HCT116 (cell line): ENCODE results near the gene SELP.

Experiments used
- POLR2A ChIP-seq: IDR thresholded peaks from 2 replicates; pipeline ENCODE4 v1.7.0; 2011; ENCODE audit warnings: borderline replicate concordance; ENCODE audit not compliant: insufficient read depth, insufficient read length; ENCODE audit errors: extremely low read depth
- TF ChIP-seq, protein P1 (sequence below), 3 experiments: fragments of 200-600 bp in 1 of 3; sonication (generic) in 1 of 3; IDR thresholded peaks in 2 of 3; conservative IDR thresholded peaks in 1 of 3; 2 replicates each; pipeline ENCODE4 v1.5.1; 2012 to 2017; ENCODE audit warnings: low read depth in 2 of 3, low read length in 2 of 3, antibody characterized with exemption in 1 of 3, borderline replicate concordance in 1 of 3, control low read depth in 1 of 3, mild to moderate bottlenecking in 1 of 3, mixed read lengths in 1 of 3, mixed run types in 1 of 3, moderate library complexity in 1 of 3; ENCODE audit not compliant: insufficient read depth in 1 of 3

DNA sequence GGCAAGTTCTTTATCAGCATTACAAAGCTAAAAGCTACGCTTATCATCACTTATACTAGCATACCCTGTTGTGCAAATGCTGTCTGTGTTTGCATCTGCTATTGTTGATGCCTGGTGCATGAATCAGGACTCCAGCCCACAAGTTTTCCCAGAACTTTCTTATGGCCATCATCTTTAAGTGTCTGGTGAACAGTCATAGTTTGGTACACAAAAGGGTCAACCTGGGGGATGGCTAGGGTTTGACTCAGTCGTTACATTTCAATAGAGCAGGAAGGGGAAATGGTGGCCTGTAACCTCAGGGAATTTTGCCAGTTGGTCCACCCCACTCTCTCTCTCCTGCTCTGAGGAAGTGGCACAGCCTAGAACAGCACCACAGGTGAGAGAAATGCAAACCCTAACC is 46.1 kb upstream of the SELP start:
- TF ChIP-seq, protein P1, sequence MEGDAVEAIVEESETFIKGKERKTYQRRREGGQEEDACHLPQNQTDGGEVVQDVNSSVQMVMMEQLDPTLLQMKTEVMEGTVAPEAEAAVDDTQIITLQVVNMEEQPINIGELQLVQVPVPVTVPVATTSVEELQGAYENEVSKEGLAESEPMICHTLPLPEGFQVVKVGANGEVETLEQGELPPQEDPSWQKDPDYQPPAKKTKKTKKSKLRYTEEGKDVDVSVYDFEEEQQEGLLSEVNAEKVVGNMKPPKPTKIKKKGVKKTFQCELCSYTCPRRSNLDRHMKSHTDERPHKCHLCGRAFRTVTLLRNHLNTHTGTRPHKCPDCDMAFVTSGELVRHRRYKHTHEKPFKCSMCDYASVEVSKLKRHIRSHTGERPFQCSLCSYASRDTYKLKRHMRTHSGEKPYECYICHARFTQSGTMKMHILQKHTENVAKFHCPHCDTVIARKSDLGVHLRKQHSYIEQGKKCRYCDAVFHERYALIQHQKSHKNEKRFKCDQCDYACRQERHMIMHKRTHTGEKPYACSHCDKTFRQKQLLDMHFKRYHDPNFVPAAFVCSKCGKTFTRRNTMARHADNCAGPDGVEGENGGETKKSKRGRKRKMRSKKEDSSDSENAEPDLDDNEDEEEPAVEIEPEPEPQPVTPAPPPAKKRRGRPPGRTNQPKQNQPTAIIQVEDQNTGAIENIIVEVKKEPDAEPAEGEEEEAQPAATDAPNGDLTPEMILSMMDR (IDR thresholded peaks at IDR 0.05 in 2 of 3, conservative IDR thresholded peaks at IDR 0.05 in 1 of 3; ENCODE audit: borderline replicate concordance in 1 of 3, insufficient read depth in 1 of 3, low read depth in 2 of 3, low read length in 2 of 3) = no peak
- TF ChIP-seq POLR2A = no peak
